8988T (cell line): ENCODE data around the gene MYBBP1A.

ENCODE experiments used
- DNase-seq: peaks from one replicate; pipeline ENCODE4 v3.0.0; 2011

Gene MYBBP1A

DNA sequence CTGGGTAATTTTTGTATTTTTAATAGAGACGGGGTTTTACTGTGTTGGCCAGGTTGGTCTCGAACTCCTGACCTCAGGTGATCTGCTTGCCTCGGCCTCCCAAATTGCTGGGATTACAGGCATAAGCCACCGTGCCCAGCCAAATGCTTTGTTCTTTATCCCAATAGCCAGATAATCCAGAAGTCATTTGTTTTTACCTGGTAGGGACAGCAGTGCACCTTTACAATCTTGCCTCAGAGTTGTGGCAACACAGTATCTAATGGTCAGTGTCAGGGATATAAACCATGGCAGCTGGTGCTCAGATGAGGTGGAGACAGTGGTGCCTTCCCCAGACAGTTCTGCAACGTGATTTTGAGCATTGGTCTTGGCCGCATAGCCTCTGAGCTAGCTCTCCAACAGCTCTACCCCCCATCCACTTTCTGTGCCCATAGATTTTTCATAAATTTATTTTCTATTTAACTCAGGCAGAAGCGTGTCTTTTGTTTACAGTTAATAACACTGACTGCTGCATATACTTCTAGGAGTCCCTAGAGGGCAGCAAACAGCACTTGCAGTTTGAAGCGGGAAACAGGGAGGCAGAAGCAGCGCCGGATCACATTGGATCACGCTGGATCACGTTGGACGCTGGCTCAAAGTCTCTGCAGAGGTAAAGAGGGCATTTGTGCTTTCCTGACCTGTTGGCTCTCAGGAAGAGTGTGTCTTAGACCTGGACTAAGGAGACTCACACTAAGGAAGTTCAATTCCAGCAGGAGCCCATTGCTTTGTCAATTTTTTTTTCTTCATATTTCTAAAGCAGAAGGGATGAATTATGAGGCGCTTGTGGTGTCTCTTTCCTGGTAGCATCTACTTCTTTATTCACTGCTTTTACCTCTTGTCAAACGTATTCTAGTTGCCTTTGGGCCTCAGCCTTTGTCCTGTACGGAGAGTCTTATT is 10.3 kb upstream of the MYBBP1A start:
- no peak for DNase-seq

DNA sequence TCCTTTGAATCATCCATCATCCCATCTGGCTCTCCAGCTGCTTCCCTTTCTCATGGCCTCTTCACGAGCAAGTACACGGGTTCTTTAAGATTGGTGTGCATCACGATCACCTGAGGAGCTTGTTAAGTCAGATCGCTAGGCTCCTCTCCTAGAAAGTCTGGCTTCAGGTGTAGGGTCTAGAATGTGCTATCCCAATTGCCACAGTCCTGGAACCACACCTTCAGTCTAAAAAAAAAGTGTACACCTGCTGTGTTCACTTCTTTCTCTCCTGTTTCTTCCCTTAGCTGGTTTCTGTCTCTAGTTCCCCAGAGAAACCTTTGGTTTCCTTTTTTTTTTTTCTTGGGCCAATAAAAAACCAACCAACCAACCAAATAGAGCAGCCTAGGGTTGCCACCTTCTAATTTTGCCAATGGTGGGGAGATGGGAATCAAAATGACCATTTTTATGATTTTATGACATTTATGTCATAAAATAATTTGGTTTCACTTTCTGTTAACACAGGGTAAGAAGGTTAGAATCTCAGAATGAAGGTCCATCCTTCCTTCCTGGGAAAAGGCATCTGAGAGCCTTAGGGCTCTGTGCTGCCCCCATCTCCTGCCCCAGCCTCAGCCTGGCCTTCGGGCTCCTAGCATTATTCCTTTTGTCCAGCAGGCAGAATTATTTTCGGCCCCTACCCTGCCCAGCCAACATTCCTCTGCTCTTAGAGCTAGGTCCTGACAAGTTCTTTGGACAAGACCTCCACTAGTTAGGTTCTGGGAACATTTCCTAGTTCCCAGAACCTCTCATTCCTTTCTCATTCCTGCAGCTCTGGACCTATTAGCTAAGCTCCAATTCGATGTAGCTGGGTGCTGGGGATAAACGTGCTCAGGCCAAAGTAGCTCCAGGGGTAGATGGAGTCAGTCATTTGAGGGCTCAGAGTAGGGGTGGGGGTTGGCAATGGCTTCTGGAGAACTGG is 7.1 kb upstream of the MYBBP1A start:
- DNase-seq = no peak

DNA sequence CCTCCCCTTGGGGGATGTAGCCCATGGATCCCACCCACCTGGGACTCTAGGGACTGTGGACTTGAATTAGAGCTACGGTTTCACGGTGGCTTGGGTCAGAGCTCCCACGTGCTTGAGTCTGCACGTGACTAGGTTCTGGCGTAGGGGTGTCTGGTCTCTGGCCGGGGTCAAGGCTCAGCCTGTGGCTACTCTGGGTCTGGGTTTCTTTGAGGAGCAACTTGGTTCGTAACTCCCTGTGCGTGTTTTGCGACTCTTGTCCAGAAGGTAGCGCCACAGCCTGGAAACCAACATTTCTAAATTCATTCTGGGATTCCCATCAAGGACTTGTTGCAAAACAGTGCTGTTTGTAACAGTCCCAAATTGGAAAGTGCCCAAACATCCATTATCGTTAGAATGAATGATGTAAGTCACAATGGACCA is 5.7 kb upstream of the MYBBP1A start:
- DNase-seq = no peak

DNA sequence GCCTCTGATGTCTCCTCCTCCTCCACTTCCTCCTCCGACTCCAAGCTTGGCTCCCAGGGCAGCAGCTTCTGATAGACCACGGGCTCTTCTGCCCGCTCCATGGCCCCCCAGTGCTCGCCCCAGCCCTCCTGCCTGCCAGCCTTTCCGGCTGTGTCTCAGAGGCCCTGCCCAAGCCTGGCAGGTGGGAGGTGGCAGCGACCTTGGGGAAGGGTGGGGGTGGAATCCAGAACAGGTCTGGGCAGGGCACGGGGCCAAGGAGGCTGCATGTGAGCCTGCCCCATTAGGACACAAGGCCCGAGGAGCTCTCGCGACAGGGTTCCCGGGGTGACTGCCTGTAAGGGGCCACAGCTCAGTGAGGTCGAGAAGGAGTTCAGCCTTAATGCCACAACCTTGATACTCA is 5.2 kb upstream of the MYBBP1A start, which contains the start of gene GGT6:
TSS of gene GGT6 (minus strand) at position 157 of the 400 bp plus-strand sequence. CDS start at position 101, 56 bp downstream.
- no peak for DNase-seq

DNA sequence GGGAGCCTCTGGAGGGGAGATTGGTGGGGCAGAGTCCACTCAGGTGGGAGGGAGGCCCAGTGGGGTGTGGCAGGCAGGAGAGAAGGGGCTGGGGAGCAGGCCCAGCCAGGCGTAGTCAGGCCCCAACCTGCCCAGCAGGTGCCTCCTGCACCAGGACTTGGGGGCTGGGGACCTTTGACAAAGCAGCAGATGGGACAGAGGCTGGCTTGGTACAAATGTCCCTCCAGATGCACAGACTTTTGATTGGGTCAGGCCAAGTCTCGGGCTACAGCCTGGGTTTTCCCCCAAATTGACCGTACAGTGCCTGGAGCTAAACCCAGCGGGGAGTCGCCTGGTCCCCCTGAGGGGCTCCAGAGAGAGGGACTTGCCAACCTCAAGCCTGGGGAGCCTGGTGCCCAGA is 4.8 kb upstream of the MYBBP1A start:
- no peak for DNase-seq

DNA sequence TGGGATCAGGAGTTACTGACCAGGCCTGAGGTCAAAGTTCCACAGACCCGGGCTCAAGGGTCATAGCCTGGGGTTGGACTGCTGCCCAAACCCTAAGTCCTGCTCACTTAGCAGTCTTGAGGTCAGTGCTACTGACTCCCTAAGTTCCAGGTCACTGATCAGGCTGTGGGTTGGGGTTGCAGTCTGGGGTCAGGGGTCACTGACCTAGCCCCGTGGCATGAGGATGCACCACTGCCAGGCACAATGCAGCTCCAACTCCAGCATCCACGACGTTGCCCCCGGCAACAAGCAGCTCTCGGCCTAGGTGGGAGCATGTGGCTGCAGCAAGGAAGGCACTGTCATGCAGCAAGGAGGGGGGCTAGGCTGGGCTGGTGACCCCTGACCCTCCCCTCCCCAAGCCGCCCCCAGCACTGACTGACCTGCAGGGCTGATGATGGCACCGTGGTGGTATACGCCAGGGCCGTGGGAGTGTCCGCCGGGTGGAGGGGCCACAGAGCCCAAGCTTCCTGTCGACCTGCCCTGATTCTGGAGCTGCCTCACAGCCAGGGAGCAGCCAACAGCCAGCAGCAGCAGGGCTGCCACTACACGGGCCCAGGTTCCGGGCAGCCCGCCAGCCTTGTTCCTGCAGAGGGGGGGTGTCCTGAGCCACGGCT is 4.1 kb upstream of the MYBBP1A start:
- no peak for DNase-seq

DNA sequence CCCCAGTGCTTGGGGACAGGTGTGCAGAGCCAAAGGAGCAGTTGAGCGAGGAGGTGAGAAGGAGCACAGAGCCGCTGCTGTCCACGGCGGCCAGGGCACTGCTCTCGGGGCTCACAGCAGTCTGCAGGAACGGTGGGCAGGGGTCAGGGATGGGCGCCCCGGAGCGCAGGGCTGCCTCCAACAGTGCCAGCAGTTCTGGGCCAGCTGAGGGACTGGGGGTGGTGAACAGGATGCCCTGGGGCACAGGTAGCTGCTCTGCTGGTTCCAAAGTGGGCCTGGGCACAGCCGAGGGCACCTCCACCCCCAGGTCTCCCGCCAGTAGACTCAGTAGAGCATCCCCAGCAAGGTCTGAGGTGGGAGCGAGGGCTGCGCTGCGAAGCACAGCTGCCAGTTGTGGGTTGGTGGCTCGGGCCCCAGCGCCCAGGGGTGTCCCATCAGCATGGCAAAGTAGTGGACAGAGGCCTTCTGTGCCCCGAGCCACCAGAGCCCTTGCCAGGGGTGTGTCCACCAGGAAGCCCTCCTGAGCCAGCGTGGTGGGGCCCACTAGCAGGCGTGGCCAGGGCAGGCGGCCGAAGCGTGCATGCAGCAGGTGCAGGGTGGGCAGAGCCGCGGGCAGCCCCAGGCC is 3.3 kb upstream of the MYBBP1A start:
- no peak for DNase-seq

DNA sequence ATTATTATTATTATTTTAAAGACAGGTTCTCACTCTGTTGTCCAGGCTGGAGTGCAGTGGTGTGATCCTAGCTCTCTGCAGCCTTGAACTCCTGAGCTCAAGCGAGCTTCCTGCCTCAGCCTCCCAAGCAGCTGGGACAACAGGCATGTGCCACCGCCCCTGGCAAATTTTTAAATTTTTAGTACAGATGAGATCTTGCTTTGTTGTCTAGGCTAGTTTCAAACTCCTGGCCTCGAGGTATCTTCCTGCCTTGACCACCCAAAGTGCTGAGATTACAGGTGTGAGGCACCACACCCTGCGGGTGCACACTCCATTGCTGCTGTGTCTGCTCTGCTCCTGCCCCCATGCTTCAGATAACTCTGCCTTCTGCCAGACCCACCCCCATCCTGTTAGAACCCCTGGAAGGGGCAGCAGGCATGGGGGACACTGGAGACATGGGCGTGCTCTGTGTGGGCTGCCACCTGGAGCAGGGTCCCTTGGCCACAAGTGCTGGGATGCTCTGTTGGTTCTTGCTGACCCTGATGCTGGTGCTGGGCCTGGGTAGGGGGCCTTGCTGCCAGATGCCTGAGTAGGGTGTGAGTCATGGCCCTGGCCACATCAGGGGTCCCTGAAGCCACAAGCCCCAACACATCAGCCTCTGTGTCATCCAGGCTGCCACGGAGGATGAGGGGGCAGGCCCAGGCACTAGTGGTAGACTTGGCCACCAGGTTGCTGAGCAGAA is 2.6 kb upstream of the MYBBP1A start:
- no peak for DNase-seq

DNA sequence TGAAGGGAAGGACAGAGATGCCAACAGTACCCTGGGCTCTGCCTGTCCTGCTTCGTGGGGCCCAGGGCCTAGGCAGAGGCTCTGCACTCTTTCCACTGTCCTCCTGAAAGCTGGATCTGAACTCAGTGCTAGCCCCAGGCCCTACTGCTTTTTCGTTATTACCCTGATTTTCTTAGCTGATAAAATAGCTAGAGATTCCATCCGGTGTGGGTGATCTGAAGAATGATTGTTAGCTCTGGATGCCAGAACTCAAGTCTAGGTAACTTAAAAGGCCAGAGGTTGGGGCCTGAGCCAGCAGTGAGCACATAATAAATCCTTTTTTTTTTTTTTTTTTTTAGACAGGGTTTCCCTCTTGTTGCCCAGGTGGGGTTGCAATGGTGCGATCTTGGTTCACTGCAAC is 1.8 kb upstream of the MYBBP1A start:
- no peak for DNase-seq

DNA sequence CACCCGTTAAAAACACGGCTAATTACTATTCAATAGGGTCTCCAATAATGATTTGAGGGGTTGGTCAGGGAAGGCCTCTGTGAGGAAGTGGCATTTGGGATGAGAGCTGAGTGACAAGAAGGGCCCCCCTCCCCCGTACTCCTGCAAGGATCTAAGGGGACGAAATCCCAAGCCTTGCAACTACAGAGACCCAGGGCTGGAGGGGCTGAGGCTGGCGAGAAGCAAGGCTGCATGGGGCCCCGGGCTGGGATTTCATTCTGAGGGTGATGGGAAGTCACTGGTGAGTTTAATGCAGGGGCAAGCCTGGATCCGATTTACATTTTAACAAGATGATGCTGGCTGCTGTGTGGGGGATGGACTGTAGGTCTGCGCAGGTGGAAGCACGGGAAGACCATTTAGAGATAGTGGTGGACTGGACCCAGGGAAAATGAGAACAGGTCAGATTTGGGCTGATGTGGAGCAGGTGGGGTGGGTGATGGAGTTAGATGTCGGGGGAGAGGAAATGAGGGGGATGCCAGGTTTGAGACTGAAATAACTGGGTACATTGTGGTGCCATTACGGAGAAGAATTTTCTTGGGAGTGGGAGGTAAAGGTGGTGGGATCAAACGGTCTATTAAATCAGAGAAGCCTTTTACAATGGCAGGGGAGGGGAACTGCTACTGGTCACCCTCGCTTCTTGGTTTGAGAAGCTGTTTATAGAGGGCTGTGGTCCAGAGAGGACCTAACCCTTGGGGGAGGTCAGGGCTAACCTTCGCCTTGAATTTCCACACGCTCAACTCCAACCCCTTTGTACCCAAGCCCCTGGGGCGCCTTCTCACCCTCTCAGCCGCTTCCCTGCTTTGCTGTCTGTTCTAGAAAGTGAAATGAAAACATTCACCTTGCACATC is 932 bp upstream of the MYBBP1A start:
- no peak for DNase-seq

DNA sequence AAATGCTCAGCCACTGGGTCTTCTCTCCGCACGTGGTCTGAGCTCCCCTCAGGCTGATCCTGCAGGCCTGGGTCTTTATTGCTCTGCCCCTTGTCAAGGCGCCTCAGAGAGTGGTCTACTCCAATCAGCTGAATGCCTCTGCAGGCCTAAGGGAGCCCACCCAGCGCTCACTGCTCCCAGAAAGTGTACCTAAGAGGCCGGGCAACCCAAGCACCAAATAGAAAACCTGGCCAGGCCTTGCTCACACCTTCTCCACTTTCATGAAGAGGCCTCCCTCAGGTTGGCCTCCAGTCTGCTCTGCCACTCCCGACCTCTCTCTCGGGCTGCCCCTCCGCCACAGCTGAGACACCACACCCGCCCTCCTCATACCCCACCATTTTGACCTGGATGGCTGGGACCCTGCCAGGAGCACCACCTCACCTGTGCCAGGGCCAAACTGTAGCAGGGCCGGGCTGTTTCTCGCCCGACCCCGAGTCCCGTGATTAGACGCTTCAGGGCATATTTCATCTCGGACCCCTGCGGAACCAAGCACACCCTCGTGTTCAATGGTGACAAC is 665 bp downstream of the MYBBP1A start:
- DNase-seq = no peak

DNA sequence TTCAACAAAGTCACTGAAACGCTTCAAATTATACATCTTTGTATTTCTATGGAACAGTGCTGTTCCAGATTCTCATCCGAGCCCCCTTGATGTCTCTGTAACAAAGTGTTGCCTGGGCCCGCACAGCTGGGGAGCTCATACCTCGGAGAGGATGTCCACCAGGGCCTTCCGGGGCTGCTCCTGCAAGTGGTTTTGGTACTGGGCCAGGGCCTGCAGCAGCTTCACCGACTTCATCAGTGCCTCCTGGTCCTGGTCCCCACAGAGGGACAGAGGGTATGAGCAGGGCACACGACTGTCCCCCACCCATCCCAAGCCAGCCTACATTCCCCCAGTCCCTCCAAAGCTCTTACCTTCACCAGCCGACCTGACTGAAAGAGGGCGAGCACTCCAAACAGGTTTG is 1.5 kb downstream of the MYBBP1A start:
- DNase-seq = no peak

DNA sequence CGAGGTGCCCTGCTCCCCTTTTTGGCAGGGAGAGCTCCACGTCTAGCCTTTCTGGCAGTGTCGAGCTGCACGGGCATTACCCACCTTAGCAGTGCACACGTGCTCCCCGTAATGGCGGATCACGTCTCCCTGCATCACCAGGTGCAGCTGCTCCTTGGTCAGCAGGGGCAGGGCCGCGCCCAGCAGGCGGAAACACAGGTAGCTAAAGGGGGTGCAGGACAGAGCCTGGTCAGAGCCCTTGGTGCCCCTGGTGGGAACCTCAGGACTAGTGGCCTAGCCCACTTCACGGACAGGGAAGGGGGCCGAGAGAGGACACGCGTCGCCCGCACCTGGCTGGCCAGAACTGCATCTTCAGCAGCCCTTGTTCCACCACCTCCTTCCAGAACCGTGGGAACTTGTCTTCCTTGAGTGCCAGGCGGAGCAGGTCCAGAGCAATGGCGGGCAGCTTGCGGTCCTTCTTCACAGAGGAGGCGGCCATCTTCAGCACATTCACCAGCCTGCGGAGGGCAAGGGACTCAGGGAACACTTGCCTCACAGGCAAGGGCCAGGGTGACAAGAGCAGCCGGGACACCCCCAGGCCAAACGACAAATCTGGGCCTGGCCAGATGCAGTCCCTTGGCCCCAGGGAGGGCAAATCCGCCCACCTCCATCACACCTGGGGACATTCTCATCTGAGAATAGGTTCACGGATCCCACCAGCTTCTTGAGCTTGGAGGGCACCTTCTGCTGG is 3.2 kb downstream of the MYBBP1A start:
- DNase-seq = no peak

DNA sequence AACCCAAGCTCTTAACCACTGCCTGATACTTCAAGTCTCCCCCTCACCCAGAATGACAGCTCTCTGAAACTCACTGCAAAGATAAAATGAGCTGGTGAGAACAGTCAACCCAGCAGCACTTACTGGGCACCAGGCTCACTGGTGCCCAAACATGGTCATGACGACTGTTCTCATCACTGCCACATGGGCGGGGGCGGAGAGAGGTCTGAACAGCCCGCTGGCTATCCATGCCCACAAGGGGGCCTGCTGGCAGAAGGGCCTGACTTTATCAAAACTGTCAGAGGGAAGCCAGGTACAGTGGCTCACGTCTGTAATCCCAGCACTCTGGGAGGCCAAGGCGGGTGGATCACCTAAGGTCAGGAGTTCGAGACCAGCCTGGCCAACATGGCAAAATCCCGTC is 4.0 kb downstream of the MYBBP1A start:
- no peak for DNase-seq

DNA sequence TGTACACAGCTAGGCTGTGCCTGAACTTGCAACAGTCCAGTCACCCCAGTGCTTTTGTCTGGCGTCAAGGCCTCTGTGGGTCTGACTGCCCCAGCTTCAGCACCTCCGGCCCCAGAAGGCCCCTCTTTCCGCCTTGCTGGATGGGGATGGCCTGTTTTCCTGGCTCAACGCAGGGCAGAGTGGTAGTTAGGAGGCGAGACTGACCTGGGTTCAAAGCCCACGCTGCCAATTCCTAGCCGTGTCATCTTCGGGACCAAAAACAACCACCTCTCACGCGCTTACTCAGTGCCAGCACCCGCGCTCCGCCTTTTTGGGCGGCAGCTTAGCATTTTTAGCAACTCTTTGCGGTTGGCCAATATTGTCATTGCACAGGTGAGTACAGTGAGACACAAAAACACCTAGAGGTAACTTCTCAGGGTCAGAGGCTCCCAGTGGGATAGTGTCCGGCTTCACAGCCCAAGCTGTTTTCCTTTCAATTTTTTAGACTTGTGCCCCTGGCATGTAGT is 4.6 kb downstream of the MYBBP1A start:
- DNase-seq = no peak

DNA sequence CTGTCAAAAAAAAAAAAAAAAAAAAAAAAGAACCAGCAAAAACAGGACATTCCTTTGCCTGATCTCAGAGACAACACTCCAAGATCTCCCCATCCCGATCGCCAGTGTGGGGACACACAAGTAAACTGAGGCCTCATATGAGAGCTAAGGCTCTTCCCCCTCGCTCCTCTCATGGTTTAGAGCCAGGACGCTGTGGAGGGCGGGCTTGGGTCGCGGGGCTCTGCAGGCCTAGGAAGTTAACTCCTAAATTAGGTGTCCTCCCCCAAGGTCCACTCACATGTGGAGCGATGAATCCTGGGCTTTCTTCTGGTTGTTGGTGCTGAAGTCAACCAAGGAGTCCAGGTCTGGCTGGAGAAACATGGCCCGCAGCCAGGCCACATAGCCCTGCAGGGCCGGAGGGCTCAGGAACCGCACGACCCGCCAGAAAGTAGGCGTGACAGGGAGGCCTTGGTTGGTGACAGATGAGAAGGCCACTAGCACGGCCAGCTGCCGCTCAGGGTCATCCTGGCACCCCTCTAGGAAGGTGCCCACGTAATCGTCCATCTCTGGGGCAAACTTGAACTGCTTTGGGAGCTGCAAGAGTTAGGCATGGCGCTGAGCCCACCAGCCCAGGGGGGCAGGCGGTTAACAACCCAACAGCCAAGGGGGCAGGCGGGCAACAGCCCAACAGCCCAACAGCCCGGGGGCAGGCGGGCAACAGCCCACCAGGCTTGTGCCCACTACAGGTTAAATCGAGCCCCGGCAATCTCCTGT is 5.2 kb downstream of the MYBBP1A start:
- no peak for DNase-seq

DNA sequence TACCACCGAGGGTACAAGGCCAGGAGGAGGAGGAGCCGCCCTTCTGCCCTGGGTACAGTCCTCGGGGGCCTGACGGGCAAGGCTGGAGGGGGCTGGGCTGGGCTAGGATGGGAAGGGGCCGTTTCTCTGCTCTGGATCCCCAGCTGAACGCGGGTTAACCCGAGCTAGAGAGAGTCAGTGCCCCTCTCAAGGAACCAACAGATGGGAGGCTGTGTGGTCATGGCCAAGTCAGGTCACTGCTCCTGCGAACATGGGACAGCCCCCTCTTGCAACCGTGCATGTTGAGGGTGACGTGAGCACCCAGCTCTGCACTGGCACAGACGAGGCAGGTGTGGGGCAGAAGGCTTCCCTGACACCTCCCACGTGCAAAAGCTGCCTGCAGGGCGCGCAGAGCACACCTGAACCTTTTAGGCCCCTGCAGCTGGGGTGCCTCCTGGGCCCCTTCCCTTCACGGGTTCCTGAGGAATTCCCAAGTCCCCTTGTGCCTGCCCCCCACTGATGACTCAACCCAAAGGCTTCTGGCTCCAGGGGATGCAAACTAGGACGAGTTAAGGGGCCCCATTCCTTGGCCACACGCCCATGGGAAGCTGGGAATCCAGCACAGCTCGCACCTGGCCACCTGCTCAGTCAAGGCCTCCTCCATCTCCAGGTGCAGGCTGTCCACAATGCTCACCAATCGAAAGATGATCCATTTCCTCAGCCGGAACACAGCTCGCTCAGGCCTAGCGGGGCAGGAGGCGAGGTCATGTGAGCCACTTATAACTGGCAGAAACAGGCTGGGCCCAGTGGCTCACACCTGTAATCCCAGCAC is 6.3 kb downstream of the MYBBP1A start:
- no peak for DNase-seq

DNA sequence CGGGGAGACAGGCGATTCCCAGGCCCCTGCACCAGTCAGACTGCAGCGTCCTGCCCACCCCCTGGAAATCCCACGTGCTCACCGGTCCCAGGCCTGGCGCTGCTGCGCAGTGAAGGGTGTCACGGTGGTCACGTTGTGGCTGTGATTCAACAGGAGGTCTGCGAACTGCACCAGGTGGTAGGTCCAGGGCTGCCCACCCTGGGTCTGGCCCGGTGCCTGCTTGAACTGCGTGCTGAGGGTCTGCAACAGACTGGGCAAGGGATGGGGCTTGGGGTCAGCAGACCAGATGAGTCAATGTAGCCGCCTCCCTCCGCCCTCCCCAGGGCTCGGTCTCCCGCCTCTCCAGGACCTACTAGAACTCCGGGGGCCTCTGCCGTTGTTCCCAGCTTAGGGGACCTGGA is 7.1 kb downstream of the MYBBP1A start:
- no peak for DNase-seq
